HFF-Myc (cell line): ENCODE data around the gene USP6.
A peak's percentile ranks its signal among the peaks of the same experiment; 100 is the strongest.

Experiments
- DNase-seq: peaks from one replicate; pipeline ENCODE4 v3.0.0-alpha.2; 2011; ENCODE audit warnings: low read depth; ENCODE audit errors: extremely low read depth
- H3K4me3 ChIP-seq: replicated peaks from 2 replicates; pipeline ENCODE4 v1.5.1; 2011; ENCODE audit warnings: low read depth, mild to moderate bottlenecking, control low read depth, low read length
- TF ChIP-seq, protein P1 (sequence below): IDR thresholded peaks from 2 replicates; pipeline ENCODE4 v1.5.1; 2012; ENCODE audit warnings: mild to moderate bottlenecking, low read depth, low read length, control low read depth; ENCODE audit errors: missing control alignments

The USP6 gene

GRCh38 chr17:5080591-5080990 lies 35.2 kb upstream of the USP6 start:
- TF ChIP-seq, protein P1, sequence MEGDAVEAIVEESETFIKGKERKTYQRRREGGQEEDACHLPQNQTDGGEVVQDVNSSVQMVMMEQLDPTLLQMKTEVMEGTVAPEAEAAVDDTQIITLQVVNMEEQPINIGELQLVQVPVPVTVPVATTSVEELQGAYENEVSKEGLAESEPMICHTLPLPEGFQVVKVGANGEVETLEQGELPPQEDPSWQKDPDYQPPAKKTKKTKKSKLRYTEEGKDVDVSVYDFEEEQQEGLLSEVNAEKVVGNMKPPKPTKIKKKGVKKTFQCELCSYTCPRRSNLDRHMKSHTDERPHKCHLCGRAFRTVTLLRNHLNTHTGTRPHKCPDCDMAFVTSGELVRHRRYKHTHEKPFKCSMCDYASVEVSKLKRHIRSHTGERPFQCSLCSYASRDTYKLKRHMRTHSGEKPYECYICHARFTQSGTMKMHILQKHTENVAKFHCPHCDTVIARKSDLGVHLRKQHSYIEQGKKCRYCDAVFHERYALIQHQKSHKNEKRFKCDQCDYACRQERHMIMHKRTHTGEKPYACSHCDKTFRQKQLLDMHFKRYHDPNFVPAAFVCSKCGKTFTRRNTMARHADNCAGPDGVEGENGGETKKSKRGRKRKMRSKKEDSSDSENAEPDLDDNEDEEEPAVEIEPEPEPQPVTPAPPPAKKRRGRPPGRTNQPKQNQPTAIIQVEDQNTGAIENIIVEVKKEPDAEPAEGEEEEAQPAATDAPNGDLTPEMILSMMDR: no peak
- no peak overlapping the region for H3K4me3 ChIP-seq
- no peak for DNase-seq

DNA sequence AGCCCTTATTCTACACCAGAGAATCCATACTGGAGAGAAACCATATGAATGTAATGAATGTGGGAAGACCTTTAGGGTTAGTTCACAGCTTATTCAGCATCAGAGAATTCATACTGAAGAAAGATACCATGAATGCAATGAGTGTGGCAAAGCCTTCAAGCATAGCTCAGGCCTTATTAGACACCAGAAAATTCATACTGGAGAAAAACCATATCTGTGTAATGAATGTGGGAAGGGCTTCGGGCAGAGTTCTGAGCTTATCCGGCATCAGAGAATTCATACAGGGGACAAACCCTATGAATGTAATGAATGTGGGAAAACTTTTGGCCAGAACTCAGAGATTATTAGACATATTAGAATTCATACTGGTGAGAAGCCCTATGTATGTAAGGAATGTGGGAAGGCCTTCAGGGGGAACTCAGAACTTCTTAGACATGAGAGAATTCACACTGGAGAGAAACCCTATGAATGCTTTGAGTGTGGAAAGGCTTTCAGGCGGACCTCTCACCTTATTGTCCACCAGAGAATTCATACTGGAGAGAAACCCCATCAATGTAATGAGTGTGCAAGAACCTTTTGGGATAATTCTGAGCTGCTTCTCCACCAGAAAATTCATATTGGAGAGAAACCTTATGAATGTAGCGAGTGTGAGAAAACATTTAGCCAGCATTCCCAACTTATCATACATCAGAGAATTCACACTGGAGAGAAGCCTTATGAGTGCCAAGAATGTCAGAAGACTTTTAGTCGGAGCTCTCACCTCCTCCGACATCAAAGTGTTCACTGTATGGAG lies 23.4 kb upstream of the USP6 start:
- H3K4me3 ChIP-seq: no peak overlapping the region
- TF ChIP-seq, protein P1: no peak
- DNase-seq: no peak

DNA sequence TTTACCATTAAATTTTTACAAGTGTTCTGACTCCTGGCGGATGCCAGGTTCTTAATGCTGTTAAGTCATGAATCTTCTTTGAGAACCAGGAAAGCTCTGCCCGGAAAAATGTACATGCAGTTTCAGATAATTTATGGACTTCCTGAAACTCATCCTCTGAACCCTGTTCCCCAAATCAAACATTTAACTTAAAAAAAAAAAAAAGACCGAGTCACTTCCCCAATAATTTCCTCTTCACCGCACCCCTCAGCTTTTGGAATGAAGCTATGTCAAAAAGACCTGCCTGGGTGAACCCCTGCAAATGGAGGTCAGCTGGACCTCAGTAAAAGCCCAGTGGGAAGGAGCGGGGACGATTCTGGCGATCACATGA lies 19.1 kb upstream of the USP6 start:
- no peak for DNase-seq
- TF ChIP-seq, protein P1: no peak
- no peak overlapping the region for H3K4me3 ChIP-seq

GRCh38 chr17:5097101-5097834 lies 18.6 kb upstream of the USP6 start:
- TF ChIP-seq, protein P1: no peak
- DNase-seq: no peak

DNA sequence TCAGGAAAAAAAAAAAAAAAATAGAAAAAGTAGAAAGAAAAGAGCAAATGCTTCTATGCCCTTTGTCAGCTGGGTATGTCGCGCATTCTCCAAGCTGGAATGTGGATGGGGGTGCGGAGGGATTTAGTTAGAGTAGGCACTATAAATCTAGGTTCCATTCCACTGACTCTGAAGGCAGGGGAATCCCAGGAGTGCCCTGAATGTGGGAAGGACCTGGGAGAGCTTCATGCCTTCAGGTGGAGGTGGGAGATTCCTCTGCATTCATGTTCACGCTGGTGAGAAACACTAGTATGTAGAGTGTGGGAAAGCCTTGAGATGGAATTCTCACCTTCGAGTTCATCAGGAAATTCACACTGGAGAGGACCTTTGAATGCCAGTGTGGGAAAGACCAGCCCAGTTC lies 16.6 kb upstream of the USP6 start:
- TF ChIP-seq, protein P1: no peak
- DNase-seq: no peak
- no peak overlapping the region for H3K4me3 ChIP-seq

More at GRCh38 chr17:5097101-5097834, 18.6 kb upstream of the USP6 start:
- H3K4me3 ChIP-seq: no peak overlapping the region

DNA sequence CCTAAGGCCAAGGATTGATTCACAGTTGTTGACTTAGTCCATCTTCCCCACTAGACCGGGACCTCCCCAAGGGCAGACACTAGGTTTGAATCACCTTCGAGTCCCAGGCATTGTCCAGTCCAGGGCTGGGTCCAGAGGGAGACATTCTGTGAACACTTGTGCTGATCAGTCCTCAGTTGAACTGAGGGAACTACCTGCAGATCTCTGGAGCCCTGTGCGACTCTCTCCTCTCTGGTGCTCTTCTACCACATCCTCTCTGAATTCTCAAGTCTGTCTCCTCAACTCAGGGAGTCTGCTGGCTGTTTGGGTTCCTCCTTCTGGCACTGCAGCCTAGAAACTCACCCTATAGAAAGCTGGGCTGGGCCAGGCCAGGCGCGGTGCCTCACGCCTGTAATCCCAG lies 15.0 kb upstream of the USP6 start:
- TF ChIP-seq, protein P1: no peak
- no peak overlapping the region for H3K4me3 ChIP-seq
- DNase-seq: no peak

GRCh38 chr17:5110816-5111215 lies 5.0 kb upstream of the USP6 start:
- TF ChIP-seq, protein P1: no peak
- DNase-seq: no peak
- H3K4me3 ChIP-seq: peak overlapping the region; percentile 73
